ENCODE data around the gene GNG10.
"Not testable (repeated sequence)": the region's sequence is repeated elsewhere in the genome, so short reads cannot be mapped to it uniquely, and the experiment has no call there.

Gene GNG10

DNA sequence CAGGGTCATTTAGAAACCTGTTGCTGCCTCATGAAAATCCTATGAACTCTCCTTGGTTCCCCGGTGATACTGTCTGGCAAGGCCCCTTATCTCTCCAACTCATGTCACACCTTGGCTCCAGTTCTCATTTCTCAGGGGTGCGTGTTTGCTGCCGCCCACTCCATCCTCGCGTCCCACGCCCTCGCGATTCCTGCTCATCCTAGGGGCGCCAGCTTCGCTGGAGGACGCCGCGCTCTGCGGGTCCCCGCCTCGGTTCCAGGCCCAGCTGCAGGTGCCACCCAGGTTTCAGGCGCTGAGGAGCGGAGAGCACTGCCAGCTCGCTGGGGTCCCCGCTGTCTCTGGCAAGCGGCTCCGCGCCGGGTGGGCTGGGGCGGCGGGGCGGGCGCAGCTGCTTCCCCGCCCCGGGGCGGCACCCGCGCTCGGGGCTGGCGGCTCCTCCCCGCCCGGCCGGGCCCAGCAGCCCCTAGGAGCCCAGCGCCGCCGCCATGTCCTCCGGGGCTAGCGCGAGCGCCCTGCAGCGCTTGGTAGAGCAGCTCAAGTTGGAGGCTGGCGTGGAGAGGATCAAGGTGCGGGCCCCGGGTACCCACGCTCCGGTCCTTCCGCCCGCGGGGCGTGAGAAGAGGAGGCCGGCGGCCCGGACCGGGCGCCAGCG lies at the start of gene GNG10:
TSS of gene GNG10 (plus strand) at position 456 of the 652 bp plus-strand sequence. CDS start at position 486, 30 bp downstream.
- in situ Hi-C loops (cut with MboI; ENCODE audit: low sequenced_read_pairs), result no loop called here

GRCh38 chr9:111613436-111614040 lies 47.9 kb upstream of the GNG10 start:
- in situ Hi-C loops (cut with MboI; ENCODE audit: low sequenced_read_pairs), result no loop called here

DNA sequence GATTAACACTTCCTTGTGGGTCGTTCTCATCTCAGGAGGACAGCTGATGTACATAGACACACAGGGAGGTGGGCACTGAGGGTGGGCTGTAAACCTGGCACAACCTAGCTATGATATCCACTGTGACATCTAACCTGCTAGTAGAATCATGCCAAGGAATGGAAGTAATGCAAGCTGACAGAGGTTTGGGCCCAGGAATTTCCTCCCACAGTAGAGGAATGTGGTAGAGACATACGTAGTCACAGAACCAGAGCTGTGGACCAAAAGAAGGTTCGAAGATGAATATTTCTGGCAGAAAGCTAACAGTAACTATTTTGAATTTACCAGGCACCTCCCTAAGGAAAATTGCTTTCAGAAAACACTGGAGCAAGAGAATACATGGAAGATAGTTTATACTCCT lies 45.5 kb upstream of the GNG10 start:
- in situ Hi-C loops (cut with MboI; ENCODE audit: low sequenced_read_pairs), result no loop called here

- in situ Hi-C loops (cut with MboI; ENCODE audit: low sequenced_read_pairs), result not testable (repeated sequence)
Observed at GRCh38 chr9:111617349-111617748, 44.1 kb upstream of the GNG10 start.

DNA sequence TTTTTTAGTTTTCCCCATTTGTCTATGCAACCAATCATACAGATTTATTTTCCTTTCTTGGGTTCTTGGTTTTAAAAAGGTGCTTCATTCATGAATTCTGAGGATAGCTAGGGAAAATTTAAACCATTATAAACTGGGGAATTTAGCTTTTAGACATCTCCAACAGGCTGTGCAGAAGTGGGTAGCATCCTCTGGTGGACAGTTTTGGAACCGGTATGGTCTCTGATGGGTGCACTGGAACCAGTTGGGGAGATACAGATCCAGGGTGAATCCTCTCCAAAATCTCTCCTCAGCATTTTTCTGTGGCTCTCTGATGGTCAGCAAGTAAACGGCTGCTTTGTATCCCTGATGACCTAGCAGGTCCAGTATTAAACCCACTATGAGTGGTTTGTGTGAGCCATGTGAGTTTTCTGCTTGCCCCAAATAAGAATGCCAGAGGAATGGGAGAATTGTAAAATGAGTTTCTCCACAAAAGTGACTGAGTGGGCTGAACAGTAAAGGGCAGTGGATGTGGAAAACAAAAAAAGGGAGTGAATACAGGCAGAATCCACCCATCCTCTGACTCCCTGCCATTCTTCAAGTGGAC lies 39.4 kb upstream of the GNG10 start:
- in situ Hi-C loops (cut with MboI; ENCODE audit: low sequenced_read_pairs), result no loop called here

GRCh38 chr9:111622626-111623025 lies 38.8 kb upstream of the GNG10 start:
- in situ Hi-C loops (cut with MboI; ENCODE audit: low sequenced_read_pairs), result no loop called here

DNA sequence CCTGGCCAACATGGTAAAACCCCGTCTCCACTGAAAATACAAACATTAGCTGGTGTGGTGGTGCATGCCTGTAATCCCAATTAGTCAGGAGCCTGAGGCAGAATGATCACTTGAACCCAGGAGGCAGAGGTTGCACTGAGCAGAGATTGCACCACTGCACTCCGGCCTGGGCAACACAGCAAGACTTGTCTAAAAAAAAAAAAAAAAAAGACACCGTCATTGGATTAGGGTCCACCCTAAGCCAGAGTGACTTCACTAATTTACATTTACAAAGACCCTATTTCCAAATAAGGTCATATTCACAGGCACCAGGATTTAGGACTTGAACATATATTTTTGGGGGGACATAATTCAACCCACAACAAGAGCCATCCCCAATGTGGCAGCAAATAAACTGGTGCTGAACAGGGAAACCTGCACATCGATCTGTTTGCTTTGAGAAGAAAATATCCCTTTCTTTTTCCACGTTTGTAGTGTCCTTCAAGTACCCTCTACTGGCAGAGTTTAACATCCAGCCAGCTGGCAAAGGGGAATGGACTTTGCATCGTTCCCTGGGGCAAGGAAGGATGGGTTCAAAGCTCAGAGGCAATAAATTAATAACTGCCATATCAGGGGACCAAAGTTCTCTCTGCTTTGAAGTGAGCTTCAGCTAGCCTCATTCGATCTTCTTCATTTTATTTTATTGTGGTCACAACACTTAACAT lies 34.0 kb upstream of the GNG10 start:
- in situ Hi-C loops (cut with MboI; ENCODE audit: low sequenced_read_pairs), result no loop called here

GRCh38 chr9:111628411-111628810 lies 33.0 kb upstream of the GNG10 start:
- in situ Hi-C loops (cut with MboI; ENCODE audit: low sequenced_read_pairs), result no loop called here

DNA sequence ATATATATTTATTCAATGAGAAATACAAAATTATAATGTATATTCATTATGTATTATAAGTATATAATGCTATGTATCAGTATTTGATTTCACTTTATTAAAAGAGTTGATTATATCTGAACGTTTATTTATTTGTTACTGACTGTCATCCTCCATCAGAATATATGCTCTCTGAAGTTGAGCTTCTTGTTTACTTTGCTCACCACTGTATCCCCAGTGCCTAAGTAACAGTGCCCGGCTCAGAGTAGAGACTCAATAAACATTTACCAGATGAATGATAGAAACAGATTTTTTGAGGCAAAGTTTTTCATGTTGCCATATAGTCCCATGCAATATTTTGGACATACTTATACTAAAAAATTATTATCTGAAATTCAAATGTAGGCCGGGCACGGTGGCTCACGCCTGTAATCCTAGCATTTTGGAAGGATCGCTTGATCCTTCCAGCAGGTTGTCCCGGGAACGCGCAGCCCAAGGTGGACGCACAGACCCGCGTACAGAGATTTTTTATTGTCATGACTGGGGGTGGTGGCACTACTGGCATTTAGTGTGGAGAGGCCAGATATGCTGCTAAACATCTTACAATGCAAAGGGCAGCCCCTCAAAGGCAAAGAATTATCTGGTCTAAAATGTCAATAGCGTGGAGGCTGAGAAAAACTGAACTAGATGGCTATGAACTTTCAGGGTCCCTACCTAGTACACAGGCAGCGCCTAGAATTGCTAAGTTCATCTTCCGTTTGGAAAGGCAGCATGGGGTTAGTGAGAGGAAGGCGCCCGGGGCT lies 31.0 kb upstream of the GNG10 start:
- in situ Hi-C loops (cut with MboI; ENCODE audit: low sequenced_read_pairs), result no loop called here

- in situ Hi-C loops (cut with MboI; ENCODE audit: low sequenced_read_pairs), result no loop called here
Observed at GRCh38 chr9:111630964-111631213, 30.5 kb upstream of the GNG10 start.

DNA sequence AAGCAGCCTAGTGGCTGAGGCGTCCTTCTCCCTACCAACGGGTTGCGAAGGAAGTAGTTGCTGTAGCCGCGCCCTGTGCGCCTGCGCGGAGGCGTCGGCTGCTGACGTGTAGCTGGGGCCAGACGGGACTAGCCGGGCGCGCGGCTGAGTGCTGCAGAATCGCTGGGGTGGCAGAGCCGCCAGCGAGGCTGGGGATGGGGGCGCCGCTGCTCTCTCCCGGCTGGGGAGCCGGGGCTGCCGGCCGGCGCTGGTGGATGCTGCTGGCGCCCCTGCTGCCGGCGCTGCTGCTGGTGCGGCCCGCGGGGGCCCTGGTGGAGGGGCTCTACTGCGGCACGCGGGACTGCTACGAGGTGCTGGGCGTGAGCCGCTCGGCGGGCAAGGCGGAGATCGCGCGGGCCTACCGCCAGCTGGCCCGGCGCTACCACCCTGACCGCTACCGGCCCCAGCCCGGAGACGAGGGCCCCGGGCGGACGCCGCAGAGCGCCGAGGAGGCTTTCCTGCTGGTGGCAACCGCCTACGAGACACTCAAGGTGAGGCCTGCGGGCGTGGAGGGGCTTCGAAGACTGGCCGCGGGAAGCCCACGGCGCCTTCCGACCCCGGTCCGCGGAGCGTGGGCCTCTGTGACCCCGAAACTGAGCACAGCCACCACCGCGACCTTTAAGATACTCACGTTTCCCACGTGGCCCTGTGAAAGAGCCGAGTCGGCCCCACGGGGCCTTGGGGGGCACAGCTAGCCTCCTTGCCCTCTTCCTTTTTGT lies 30.0 kb upstream of the GNG10 start, which contains the start of gene DNAJC25:
TSS of gene DNAJC25 (plus strand) at position 121 of the 758 bp plus-strand sequence. CDS start at position 195, 74 bp downstream.
- in situ Hi-C loops (cut with MboI; ENCODE audit: low sequenced_read_pairs), result no loop called here

- in situ Hi-C loops (cut with MboI; ENCODE audit: low sequenced_read_pairs), result no loop called here
Observed at GRCh38 chr9:111632060-111632459, 29.3 kb upstream of the GNG10 start.

- in situ Hi-C loops (cut with MboI; ENCODE audit: low sequenced_read_pairs), result no loop called here
Observed at GRCh38 chr9:111632695-111633388, 28.6 kb upstream of the GNG10 start.

GRCh38 chr9:111633389-111633736 lies 28.0 kb upstream of the GNG10 start:
- in situ Hi-C loops (cut with MboI; ENCODE audit: low sequenced_read_pairs), result no loop called here

DNA sequence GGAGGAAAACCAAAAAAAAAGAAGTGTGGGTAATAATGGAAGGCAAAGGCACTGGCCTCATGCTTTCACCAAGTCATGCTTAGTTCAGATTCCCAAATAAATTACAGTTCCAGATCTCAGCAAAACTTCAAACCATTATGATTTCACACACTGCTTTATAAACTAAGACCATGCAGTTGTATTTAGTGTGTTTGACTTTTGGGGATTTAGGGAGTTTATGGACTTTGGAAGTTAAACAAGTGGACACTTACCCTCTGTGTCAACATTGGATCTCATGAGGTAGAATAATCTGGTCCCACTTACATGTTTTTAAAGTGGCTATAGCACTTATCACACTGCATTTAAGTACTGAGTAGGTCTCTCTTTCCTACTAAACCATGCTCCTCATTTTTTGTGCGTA lies 26.5 kb upstream of the GNG10 start:
- in situ Hi-C loops (cut with MboI; ENCODE audit: low sequenced_read_pairs), result no loop called here

DNA sequence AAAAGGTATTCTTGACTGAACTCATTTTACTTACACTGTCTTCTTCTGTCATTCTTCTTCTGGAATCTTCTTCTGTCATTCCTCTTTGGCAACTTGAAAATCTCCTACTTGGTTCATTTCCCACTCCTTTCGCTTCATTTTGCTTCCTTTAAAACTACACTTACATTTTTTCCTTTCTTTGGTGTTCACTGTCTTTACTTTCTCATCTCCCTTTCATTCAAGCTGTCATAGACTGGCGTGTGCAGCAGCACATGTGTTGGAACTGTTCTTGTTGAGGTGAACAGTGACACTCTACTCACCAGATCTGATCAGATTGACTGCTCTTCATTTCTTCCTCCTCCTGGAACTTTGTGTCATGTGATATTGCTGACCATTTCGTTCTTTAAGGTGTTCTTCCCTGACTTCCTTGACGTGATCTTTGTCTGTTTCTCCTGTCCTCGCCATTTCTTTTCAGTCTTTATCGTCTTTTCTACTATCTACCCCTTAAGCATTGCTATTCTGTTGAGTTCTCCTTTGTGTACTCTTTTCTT lies 23.9 kb upstream of the GNG10 start:
- in situ Hi-C loops (cut with MboI; ENCODE audit: low sequenced_read_pairs), result no loop called here

DNA sequence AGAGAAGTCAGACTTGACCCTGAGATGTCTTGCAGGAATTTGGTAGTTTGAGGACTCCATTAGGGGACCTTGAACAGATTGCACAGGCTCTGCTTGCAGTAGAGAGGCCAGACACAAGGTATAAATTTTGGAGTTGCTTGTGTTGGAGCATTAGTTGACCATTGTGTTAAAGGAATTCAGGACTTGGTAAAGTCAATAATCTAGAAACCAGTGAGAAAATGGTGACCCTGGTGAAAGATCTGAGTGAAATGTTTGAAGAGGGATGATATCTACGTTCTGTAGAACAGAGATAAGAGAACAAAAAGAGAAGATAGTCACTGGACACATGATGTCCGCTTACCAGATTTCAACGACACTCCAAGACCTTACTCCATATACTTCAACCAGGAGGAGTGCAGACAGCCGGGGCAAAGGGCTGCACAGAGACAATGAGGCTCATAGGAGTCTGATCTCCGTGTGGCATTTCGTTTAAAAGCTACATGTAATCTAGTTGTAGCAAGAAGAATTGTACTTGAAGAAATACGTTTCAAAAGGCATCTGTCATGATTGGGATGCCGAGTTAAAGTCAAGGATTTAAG lies 17.1 kb upstream of the GNG10 start:
- in situ Hi-C loops (cut with MboI; ENCODE audit: low sequenced_read_pairs), result no loop called here

GRCh38 chr9:111645806-111646205 lies 15.6 kb upstream of the GNG10 start:
- in situ Hi-C loops (cut with MboI; ENCODE audit: low sequenced_read_pairs), result no loop called here

DNA sequence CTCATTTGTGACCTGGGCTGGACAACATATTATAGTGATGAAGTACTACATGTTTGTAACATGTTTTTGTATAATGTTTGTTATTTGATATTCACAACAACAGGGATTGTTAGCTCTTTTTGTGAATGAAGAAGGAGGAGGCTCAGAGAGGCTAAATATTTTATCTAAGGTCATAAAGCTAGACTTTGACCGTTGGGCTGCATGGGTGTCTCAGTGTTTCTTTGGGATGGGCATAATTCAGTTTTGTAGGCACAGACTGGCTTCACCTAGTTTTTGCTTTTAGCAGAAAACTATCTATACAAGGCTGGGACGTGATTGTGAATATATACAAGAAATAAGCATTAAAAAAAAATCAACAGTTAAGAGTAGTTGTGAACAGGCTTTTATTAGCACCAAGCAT lies 15.0 kb upstream of the GNG10 start:
- in situ Hi-C loops (cut with MboI; ENCODE audit: low sequenced_read_pairs), result no loop called here

Measured in hTERT RPE-1 (cell line).